Embryonic facial prominence (tissue), 1 donor: ENCODE results near the gene ETDC.
"Not testable (repeated sequence)": the region's sequence is repeated elsewhere in the genome, so short reads cannot be mapped to it uniquely, and the experiment has no call there.

Source experiments
- DNase-seq: peaks from one replicate; pipeline ENCODE4 v3.0.0-alpha.2; 2016; ENCODE audit errors: extremely low spot score

Gene ETDC

DNA sequence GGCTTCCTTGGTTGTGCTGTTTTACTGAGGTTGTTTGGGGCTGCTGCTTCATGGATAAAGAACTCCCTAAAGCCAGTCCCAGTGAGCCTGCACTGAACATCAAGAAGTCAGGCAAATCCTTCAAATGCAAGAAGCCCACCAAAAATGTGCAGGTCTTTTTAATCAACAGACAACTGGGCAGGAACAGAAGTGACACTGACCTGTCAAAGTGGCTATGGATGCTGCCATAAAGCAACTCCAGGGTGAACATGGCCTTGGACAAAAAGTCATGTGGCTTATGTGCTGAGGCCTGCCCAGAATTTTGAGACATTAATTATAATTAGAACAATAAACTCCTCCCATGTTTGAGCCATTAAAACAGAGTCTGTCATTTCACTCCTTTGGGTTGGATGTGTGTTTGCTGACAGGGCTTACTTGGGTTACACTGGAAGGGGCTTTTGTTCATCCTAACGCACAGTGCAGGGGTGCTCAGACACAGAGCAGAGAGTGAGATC lies at the start of gene ETDC:
TSS of gene ETDC (plus strand) at position 51 of the 494 bp plus-strand sequence. CDS start at position 51, 0 bp downstream.
- no peak for DNase-seq

DNA sequence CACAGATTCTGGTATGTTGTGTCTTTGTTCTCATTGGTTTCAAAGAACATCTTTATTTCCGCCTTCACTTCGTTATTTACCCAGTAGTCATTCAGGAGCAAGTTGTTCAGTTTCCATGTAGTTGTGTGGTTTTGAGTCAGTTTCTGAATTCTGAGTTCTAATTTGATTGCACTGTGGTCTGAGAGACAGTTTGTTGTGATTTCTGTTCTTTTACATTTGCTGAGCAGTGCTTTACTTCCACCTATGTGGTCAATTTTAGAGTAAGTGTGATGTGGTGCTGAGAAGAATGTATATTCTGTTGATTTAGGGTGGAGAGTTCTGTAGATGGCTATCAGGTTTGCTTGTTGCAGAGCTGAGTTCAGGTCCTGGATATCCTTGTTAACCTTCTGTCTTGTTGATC lies 48.3 kb upstream of the ETDC start:
- not testable (repeated sequence) for DNase-seq

DNA sequence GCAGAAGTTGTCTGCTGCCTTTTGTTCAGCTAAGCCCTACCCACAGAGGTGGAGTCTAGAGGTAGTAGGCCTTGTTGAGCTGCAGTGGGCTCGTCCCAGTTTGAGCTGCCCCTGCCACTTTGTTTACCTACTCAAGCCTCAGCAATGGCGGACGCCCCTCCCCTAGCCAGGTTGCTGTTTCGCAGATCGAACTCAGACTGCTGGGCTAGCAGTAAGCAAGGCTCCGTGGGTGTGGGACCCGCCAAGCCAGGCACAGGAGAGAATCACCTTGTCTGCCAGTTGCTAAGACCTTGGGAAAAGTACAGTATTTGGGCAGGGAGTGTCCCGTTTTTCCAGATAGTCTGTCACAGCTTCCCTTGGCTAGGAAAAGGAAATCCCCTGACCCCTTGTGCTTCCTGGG lies 45.9 kb upstream of the ETDC start:
- DNase-seq = not testable (repeated sequence)

DNA sequence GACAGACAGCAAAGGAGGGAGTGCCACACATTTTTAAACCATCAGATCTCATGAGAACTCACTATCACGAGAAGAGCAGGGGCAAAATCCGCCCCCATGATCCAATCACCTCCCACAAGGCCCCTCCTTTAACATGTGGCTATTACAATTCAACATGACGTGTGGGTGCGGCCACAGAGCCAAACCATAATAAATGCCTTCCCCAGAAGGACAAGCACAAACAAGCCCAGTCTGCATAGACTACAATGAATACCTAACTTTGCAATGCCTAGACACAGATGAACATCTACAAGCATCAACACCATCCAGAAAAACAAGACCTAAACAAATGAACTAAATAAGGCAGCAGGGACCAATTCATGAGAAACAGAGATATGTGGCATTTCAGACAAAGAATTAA lies 45.1 kb upstream of the ETDC start:
- no peak for DNase-seq

DNA sequence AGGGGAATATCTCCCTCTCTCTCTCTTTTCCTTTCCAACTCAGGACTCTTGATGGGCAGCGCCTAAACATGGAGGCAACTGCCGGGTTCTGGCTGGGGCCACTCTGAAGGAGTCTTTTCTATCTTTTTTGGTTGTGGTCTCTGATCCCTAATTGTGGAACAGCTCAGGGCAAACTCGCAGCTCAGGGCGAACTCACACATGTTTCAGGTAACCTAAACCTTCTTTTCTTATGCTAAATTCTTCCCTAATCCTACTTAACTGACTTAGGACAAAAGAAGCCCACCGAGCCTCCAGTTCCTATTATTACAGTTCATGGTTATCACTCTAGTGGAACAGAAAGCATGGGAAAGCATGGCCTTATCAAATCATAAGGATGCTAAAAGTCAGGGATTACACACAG lies 36.1 kb upstream of the ETDC start:
- no peak for DNase-seq

DNA sequence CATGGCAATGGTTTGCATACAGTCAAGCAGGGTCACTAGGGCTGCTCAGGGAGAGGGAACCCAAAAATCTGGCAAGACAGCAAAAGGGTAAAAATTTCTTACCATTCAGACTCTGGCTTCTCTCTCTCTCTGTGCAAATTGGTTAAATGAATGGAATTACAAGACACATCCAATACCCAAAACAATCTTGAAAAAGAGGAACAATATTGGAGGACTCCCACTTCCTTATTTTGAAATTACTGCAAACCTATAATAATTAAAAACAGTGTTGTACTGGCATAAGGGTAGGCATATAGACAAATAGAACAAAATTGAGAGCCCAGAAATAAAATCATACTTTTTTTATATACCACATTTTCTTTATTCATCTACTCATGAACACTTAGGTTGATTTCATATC lies 33.3 kb upstream of the ETDC start:
- no peak for DNase-seq

DNA sequence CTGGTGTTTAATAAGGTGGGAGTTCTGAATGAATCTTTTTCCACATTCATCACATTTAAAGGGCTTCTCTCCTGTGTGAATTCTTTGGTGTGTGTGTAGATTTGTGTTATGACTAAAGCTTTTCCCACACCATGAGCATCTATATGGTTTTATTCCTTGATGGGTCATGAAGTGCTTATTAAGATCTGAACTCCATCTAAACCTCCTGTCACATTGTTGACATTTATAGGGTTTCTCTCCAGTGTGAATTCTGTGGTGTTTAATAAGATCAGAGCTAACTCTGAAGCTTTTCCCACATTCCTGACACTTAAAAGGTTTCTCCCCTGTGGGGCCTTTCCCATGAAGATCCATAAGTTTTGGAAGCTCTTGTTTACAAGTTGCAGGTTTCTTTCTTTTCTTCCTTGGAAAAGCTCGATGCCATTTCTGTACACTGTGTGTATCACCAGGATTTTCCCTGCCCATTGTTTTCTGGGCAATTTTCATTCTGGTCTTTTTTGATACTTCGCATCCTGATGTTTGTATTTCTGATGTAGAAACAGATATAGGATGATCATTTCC lies 21.9 kb upstream of the ETDC start:
- no peak for DNase-seq

DNA sequence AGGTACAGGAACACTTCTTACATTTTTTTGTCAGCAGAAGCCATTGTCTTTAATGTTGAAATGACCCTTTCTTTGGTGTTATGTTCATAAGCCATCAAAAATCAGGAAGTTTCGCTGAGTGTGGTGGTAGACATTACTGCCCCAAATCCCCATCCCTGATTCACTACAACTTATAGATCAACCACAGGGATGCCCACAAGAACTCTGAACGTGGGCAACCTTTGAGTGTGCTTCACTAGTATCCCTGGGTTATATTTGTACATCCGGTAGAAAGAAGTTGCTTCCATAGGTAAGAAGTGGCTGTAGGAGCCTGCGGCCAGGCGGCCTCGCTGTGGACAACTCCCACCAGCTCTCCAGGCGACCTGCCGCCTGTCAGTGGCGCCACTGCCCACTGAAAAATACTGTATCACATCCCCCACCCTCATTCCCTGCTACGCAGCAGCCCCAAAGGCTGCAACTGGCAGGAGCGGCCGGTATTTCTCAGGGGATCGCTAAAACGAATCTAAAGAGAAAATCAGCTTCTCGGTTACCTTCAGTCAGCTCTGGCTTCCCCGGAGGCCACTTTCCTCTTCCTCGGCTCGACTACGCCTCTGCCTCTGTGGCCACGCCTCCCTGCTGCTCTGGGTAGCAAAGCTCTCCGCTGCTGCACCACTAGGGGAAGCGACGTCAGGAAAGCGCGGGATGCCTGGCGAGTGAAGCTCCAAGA lies 13.9 kb upstream of the ETDC start:
- peak; percentile 8 for DNase-seq

DNA sequence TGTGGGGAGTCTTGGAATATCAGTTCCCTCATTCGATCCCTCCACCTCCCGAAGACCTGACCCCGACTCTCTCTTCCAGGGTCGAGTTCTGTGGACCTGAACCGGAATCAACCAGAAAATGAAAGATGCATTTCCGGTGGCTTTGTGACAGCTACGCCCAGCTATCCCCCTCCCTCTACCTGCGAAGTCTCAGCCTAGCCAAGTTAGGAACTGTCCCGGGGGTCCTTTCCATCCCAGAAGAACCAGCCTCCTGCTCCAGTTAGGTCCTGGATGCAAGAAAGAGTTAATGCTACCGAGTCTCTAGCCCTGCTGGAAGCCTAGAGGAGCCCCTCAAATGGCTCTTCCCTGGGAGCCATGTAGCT lies 13.4 kb upstream of the ETDC start:
- no peak for DNase-seq

DNA sequence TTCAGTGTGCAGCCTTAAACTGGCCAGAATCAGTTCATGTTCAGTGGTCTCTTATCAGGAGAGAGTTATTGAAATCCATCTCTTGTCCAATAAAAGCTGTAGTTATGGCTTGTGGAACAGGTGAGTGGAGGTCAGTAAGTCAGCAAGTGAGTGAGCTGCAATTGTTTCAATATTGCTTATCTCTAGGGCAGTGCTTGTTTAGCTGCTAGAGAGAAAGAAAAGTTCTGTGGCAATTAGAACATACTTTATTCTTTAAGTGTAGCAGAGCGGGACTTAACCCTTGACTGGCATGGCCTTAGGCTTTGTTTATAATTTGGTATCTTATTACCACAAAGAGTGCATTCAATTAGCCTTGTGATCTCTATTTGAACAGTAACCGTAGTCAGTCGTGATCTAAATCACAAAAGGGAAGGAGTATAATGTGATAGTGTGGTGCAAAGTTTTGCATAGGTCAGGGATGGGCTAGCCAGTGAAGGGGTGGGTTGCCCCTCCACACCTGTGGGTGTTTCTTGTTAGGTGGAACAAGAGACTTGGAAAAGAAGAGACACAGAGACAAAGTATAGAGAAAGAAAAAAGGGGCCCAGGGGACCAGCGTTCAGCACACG lies 6.9 kb upstream of the ETDC start:
- no peak for DNase-seq

DNA sequence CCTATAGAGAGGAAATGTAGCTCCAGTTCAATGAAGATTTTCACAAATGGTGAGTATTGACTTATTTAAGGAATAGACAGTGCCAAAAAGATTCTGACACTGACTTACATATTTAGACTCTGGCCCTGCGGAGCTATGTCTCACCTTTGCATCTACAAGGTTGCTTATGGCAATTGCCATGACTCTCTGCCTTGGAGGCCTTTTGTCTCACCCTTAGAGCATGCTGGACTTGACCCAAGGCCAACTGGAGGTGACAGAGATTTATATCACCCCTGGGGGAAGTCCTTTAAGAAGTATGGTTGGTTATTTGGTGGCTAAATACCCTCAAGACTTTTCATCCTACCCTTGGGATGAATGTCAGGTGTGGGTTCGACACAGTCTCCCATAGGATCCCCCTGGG lies 4.5 kb upstream of the ETDC start:
- DNase-seq = no peak

DNA sequence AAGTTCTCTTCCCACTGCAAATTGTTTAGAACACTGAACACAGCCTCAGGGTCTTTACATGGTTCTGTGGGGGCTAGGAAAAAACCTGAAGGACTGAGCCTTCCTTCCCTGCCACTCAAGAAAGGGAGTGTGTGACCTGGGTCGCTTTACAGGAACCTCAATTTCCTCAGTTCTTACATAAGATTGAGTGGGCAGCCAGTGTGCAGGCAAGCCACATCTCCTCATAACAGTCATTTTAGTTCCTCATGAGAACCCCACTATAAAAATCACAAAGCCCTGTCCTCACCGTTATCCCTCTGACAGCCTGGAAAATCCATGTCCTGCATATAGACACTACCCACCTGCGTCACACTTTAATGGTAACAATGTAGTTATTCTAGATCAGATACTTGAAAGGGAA lies 2.1 kb upstream of the ETDC start:
- DNase-seq = no peak

DNA sequence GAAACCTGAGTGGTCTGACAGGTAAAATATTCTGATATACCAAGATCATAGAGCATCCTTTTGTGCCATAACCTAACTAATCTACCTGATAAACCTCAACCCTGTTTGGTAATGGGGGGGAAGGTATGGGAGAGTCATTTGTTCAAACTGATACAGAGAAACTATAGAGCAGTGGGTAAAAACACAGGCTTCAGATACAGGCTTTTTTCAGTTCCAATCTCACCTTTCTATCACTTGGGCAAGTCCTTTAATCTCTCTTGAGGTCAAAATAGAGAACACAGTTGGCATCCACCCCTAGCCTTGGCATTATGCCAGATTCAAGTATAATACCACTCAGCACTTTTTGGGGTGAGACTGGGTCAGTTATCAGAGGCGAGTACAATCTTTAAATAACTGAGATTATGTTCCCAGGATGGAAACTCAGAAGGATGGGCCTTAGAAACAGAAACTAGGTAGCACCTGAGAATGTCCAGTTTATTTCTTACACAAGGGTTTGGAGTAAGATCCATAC lies 880 bp upstream of the ETDC start:
- DNase-seq = no peak

DNA sequence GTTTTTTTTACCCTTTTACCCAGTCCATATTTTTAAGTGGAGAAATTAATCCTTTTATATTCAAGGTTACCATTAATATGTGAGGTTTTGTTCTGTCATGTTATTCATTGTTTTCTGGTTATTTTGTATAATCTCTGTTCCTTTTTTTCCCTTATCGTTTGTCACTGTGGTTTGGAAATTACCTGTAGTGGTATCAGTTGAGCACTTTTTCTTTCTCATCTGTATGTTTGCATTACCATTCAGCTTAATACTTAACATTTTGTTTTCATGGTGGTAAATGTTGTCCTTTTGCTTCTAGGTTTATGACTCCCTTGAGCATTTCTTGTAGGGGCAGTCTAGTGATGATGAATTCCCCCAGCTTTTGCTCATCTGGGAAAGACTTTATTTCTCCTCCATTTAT lies 6.6 kb downstream of the ETDC start:
- DNase-seq = no peak

DNA sequence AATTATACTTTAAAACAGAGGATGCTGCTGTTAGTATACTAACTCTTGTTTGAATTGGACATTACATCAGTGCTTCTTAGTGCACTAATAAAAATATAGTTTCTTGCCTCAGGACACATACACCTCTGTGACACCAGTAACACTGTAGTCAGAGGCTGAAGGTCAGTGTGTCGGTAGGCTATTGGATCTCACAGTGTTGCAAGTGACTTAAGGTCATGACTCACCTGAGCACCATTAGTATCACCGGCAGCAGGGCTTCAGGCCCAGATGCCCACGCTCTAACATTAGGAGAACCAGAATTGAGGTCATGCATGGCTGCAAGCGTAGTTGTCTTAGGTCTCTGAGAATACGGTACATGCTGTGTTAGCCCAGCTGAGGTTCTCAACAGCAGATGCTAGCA lies 15.2 kb downstream of the ETDC start:
- no peak for DNase-seq

DNA sequence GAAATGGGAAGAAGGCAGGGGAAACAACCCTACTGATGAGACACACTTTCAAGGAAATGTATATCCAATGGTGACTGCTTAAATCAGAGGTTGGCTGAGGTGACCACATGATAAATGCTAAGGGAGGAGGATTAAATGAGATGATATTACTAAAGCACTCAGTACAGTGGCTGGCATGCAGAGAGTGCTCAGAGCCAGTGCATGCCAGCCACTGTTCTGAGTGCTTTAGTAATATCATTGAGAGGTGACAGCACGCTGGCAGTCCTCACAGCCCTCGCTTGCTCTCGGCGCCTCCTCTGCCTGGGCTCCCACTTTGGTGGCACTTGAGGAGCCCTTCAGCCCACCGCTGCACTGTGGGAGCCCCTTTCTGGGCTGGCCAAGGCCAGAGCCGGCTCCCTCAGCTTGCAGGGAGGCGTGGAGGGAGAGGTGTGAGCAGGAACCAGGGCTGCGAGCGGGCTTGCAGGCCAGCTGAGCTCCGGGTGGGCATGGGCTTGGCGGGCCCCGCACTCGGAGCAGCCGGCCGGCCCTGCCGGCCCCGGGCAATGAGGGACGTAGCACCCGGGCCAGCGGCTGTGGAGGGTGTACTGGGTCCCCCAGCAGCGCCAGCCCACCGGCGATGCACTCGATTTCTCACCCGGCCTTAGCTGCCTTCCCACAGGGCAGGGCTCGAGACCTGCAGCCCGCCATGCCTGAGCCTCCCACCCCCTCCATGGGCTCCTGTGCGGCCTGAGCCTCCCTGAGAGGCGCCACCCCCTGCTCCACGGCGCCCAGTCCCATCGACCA lies 15.9 kb downstream of the ETDC start:
- not testable (repeated sequence) for DNase-seq

DNA sequence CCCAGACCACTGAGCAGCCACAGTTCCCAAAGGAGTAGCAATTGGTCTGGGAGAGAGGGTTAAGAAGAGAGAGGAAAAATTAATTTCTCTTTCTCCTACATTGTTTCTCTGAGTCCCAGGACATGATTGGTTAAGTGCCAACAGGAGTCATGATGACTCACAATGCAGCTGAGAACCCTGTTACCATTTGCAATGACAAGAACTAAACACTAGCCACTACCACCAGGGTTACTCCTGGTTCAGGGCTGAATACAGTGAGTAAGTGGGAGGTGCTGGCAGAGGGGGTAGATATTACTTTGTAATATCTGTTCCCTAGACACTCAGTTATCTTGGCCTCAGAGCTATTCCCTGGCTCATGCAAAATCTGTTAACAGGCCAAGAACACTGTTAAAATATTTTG lies 18.0 kb downstream of the ETDC start:
- no peak for DNase-seq

DNA sequence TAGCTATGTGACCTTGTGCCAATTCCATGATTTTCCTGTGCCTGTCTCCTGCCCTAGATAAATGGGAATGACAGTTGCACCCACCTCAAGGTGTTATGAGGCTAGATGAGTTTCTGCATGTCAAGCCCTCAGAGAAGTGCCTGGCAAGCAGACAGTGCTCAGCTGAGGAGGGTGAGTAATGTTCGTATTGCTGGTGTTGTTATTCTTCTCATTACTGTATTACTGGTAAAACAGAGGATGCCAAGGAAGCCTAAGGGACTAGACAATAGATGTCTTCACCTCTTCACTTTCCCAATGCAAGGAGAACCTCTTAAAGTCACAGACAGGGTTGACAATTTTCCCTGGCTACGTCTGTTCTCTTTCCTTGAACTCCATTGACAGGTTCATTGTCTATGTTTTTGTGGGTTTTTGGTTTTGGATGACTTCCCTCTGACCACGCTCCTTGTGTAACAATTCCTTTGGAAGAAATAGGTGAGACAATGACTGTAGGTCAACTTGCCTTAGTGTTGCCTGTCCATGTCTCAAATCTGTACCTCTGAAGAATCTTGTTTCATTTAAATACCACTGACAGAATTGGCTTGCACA lies 19.2 kb downstream of the ETDC start:
- DNase-seq = no peak

DNA sequence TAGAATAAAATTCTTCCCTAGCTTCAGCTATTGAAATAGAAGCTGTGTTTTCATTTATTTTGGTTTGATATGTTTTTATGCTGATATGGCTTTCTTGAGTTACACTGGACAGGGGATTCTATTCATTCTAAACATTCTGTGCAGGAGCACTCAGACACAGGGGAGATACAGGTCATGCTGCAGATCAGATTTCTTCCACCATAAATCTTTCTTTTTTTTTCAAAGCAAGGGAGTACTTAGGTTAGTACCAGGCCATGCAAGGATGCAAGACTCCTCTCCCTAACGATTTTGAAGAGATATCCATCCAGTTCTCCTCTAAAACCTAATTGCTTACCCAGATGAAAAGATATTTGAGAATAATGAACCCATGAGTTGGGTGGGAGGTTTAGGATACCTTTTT lies 21.4 kb downstream of the ETDC start:
- DNase-seq = no peak

DNA sequence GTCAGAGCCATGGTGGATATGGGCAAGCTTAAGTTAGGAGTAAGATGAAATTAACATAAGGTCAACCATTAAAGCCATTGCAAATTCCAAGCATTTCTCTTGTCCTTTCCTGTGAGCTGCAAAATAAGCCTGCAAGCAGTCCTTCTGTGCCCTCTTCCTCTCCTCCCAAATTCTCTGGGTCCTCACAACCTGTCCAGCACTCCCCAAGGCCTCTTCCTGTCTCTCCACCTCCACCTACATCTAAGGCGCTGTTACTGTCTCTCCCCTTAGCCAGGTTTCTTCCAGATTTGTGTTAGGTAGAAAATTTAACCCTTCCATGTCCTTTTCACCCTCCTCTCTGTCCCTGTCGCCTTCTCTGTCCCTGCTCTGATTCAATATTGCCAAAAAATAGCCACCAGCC lies 22.2 kb downstream of the ETDC start:
- DNase-seq = no peak

DNA sequence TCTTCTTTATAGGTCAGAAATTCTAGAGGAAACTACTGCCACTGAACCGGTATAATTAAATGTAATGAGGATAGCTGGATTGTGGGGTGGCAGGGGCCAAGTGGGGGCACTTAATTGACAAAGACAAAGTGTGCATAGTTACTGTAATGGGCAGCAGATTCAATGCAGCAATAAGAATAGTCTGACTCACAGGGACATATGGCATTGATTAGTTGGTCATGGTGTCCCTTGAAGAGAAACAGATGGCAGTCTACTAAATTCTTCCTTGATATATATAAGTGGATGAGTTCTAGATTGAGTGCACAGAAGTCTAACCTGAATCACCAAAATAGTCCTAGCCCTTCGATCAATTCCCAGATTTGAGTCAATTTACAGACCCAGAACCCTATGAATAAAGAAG lies 31.6 kb downstream of the ETDC start:
- DNase-seq = no peak

DNA sequence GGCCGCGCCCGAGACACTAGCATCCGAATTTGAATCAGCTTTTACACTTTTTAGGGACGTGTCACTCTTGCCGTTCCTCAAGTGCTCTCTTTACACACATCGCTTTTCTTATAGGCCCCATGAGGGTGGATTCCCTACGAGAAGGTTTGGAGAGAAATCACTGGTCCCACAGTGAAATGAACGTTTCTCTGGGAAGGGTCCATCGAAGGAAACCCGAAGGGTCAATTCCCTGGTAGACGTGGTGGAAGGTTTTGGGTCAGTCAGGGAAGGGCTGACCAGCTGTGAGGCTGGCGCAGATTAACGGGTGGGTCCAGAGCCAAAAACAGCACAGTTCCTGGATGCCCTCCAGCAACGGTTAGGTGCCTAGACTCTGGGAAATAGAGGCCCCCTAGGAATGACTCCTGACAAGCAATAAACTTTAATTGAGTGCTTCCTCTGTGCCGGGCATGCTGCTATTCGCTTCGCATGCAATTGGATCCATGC lies 35.9 kb downstream of the ETDC start:
- DNase-seq = no peak
